Lung (tissue), 12 donors: ENCODE data around the gene YPEL4. TPM values are rescaled to one million over a fixed set of nuclear protein-coding genes. Genes with fewer than 3 reads are reported as not detected.

ENCODE experiments used
- ATAC-seq: fragments of 200-7000 bp; cut with Tn5 transposase; one replicate; pipeline ENCODE4 v1.9.1; 2020; ENCODE audit warnings: moderate number of reproducible peaks; ENCODE audit not compliant: insufficient read depth, low FRiP score
- DNase-seq, 3 donors: peaks; one replicate each; pipeline ENCODE4 v3.0.0-alpha.2; 2013 to 2017
- H3K27ac ChIP-seq, 2 donors: one replicate each; pipeline ENCODE4 v1.5.1; 2013; ENCODE audit warnings: mild to moderate bottlenecking in 2 of 2, moderate library complexity in 2 of 2, control low read depth in 1 of 2, inconsistent platforms in 1 of 2, low read depth in 1 of 2, low read length in 1 of 2
- H3K27me3 ChIP-seq, 3 donors: one replicate each; pipeline ENCODE4 v1.5.1; 2013; ENCODE audit warnings: low read length in 2 of 3; ENCODE audit not compliant: control insufficient read depth in 3 of 3, insufficient read depth in 3 of 3
- H3K36me3 ChIP-seq, 4 donors: one replicate each; pipeline ENCODE4 v1.5.1; 2013; ENCODE audit warnings: low read length in 4 of 4, mild to moderate bottlenecking in 1 of 4, moderate library complexity in 1 of 4; ENCODE audit not compliant: control insufficient read depth in 4 of 4, insufficient read depth in 4 of 4
- H3K4me1 ChIP-seq, 5 donors: one replicate each; pipeline ENCODE4 v1.5.1; 2013; ENCODE audit warnings: low read length in 5 of 5, mild to moderate bottlenecking in 2 of 5, moderate library complexity in 1 of 5; ENCODE audit not compliant: control insufficient read depth in 5 of 5, insufficient read depth in 5 of 5
- H3K4me3 ChIP-seq: one replicate; pipeline ENCODE4 v1.5.1; 2013; ENCODE audit warnings: mild to moderate bottlenecking, control low read depth, moderate library complexity
- H3K9ac ChIP-seq, 2 donors: one replicate each; pipeline ENCODE4 v1.5.1; 2013; ENCODE audit warnings: low read length in 2 of 2, control low read depth in 1 of 2; ENCODE audit not compliant: insufficient read depth in 1 of 2
- H3K9me3 ChIP-seq, 4 donors: one replicate each; pipeline ENCODE4 v1.5.1; 2013; ENCODE audit warnings: low read length in 3 of 4, mild to moderate bottlenecking in 1 of 4, moderate library complexity in 1 of 4; ENCODE audit not compliant: control insufficient read depth in 4 of 4, insufficient read depth in 3 of 4
- WGBS, 2 donors: extraction: QIAGEN DNeasy Blood & Tissue Kit; methylation state at CpG; one replicate each; pipeline ENCODE4 v1.1.7; 2013; 5-methylcytosine and 5-hydroxymethylcytosine counted together
- polyA plus RNA-seq, 2 donors: library from polyadenylated mRNA; stranded (reverse); fragments of 200-250 nt; gene quantifications; one replicate each; pipeline ENCODE4 v1.2.1, GENCODE V29; 2013
- total RNA-seq, 2 donors: library from RNA; depleted of rRNA in 1 of 2; stranded (reverse); fragments of >200 nt in 1 of 2; gene quantifications; one replicate each; pipeline ENCODE4 v1.2.1, GENCODE V29; 2014 to 2021
- TF ChIP-seq, protein P1 (sequence below): IDR thresholded peaks from 2 replicates; pipeline ENCODE4 v1.5.1; 2012; ENCODE audit warnings: mild to moderate bottlenecking; ENCODE audit errors: control extremely low read depth, extremely low read depth
- donor health status: control.
- donor health status: control.
- donor health status: Bipolar disorder and iron deficiency.
- donor health status: healthy.
- donor health status: DM: yes; HTN: yes; CAD: no.

YPEL4 gene
- total and polyA plus RNA-seq, 4 donors = 0.71 to 3.1 (median 1.4) TPM

DNA sequence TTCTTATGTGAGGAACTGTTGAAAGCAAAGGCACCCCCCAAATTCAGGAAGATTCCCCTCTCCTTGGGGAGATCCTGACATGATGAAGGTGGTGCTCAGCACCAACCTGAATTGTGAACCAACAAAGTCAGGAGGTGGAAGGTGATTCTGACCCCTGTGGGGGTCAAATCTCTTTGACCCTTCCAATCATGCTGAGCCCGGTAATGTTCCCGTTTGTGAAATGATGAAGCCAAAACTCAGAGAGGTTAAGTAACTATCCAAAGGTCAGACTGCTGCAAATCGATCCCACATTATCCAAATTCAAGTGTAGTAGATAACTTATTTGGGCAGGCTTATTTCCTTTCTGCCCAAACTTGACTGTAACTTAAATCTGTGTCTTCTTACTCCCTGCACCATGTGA lies 33.1 kb downstream of the YPEL4 start:
- H3K36me3 ChIP-seq = peaks cover 0 to 28% (median 24%) of the 10 kb centered on the region in 4 donors
- H3K4me3 ChIP-seq = no peak overlapping the region
- no peak overlapping the region for H3K27ac ChIP-seq
- TF ChIP-seq, protein P1, sequence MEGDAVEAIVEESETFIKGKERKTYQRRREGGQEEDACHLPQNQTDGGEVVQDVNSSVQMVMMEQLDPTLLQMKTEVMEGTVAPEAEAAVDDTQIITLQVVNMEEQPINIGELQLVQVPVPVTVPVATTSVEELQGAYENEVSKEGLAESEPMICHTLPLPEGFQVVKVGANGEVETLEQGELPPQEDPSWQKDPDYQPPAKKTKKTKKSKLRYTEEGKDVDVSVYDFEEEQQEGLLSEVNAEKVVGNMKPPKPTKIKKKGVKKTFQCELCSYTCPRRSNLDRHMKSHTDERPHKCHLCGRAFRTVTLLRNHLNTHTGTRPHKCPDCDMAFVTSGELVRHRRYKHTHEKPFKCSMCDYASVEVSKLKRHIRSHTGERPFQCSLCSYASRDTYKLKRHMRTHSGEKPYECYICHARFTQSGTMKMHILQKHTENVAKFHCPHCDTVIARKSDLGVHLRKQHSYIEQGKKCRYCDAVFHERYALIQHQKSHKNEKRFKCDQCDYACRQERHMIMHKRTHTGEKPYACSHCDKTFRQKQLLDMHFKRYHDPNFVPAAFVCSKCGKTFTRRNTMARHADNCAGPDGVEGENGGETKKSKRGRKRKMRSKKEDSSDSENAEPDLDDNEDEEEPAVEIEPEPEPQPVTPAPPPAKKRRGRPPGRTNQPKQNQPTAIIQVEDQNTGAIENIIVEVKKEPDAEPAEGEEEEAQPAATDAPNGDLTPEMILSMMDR = no peak
- no peak for ATAC-seq
- H3K27me3 ChIP-seq = no peaks in the 10 kb centered on the region
- DNase-seq = no peak
- no peak overlapping the region for H3K9ac ChIP-seq
- 79 to 89% methylated on average over 3 of the region's 3 CpGs for WGBS, 2 donors
- no peaks in the 10 kb centered on the region for H3K4me1 ChIP-seq
- H3K9me3 ChIP-seq = peaks cover 0 to 4% (median 2%) of the 10 kb centered on the region in 4 donors

- WGBS, 2 donors = 81 to 82% methylated on average over 1 of the region's 1 CpG
Observed at GRCh38 chr11:57615308-57615707, 34.4 kb downstream of the YPEL4 start.

DNA sequence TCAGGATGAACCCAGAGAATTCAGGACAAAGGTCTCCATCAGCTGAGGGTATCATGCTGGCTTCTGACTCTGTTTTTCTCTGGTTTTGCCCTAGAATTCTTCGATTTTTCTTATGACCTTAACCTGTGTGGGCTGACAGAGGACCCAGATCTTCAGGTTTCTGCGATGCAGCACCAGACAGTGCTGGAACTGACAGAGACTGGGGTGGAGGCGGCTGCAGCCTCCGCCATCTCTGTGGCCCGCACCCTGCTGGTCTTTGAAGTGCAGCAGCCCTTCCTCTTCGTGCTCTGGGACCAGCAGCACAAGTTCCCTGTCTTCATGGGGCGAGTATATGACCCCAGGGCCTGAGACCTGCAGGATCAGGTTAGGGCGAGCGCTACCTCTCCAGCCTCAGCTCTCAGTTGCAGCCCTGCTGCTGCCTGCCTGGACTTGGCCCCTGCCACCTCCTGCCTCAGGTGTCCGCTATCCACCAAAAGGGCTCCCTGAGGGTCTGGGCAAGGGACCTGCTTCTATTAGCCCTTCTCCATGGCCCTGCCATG lies 35.4 kb downstream of the YPEL4 start:
- ATAC-seq (no peak), DNase-seq (no peak)
- WGBS, 2 donors = 82 to 93% methylated on average over 10 of the region's 10 CpGs
- Histone ChIP-seq H3K4me3 (no peak overlapping the region), H3K36me3 (peaks cover 6 to 40% (median 30%) of the 10 kb centered on the region in 4 donors), H3K9ac (no peak overlapping the region), H3K27ac (no peak overlapping the region), H3K27me3 (no peaks in the 10 kb centered on the region), H3K4me1 (no peaks in the 10 kb centered on the region), H3K9me3 (peaks cover 0 to 2% (median under 1%) of the 10 kb centered on the region in 4 donors)
- TF ChIP-seq, protein P1 = no peak

More at GRCh38 chr11:57615308-57615707, 34.4 kb downstream of the YPEL4 start:
- no peak for ATAC-seq
- no peak overlapping the region for H3K4me3 ChIP-seq
- H3K9ac ChIP-seq = no peak overlapping the region
- no peak overlapping the region for H3K27ac ChIP-seq
- H3K4me1 ChIP-seq = no peaks in the 10 kb centered on the region
- no peaks in the 10 kb centered on the region for H3K27me3 ChIP-seq
- TF ChIP-seq, protein P1 = no peak
- H3K36me3 ChIP-seq = peaks cover 3 to 33% (median 29%) of the 10 kb centered on the region in 4 donors
- peaks cover 0 to 4% (median 2%) of the 10 kb centered on the region in 4 donors for H3K9me3 ChIP-seq
- no peak for DNase-seq

DNA sequence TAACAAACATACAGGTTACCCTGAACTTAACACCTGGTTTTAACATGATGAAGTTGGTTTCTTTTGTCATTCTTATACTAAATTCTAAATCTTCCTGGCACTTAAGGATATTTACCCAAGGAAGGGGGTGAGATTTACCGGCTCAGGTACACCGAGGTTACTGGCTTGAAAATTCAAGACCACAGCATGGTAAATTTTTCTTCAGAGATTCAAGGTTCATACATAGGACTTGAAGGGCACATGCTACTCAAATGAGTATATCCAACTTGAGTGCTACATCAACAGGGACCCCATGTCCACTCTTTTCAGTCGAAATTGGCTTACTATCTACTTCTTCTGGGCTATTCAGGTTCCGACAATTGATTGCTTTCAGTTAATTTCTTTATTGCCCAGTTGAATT lies 39.5 kb downstream of the YPEL4 start:
- Histone ChIP-seq H3K36me3 (peaks cover 12 to 52% (median 39%) of the 10 kb centered on the region in 4 donors), H3K9me3 (no peaks in the 10 kb centered on the region), H3K9ac (no peak overlapping the region), H3K4me1 (peaks cover 0 to 4% (median 0%) of the 10 kb centered on the region in 5 donors), H3K27ac (no peak overlapping the region), H3K27me3 (no peaks in the 10 kb centered on the region), H3K4me3 (no peak overlapping the region)
- TF ChIP-seq, protein P1 = no peak
- 92 to 93% methylated on average over 4 of the region's 4 CpGs for WGBS, 2 donors
- ATAC-seq (no peak), DNase-seq (no peak)
